Suppressor macrophage treated with lipopolysaccharide for 1 hour (primary cell): Measurements from ENCODE around the gene TANK.
A peak's percentile ranks its signal among the peaks of the same experiment; 100 is the strongest.
"Not testable (repeated sequence)": the region's sequence is repeated elsewhere in the genome, so short reads cannot be mapped to it uniquely, and the experiment has no call there.

Source experiments
- DNase-seq, 3 donors: peaks; one replicate each; pipeline ENCODE4 v3.0.0-alpha.2; 2020 to 2022

TANK gene

GRCh38 chr2:161170377-161170776, 10.1 kb downstream of the TANK start:
- DNase-seq, result no peak

- peak; percentile 59 to 80 (median 78) for DNase-seq
These were observed 11.0 kb downstream of the TANK start for GRCh38 chr2:161170958-161171932.

GRCh38 chr2:161172901-161173540, 12.8 kb downstream of the TANK start:
- DNase-seq, result no peak

- DNase-seq, result no peak
These were observed 13.4 kb downstream of the TANK start for GRCh38 chr2:161173541-161174194.

GRCh38 chr2:161177969-161178368, 17.7 kb downstream of the TANK start:
- no peak for DNase-seq

GRCh38 chr2:161178756-161179155, 18.5 kb downstream of the TANK start:
- DNase-seq, result no peak

GRCh38 chr2:161190050-161190449, 29.8 kb downstream of the TANK start:
- DNase-seq, result no peak

GRCh38 chr2:161195602-161196001, 35.4 kb downstream of the TANK start:
- DNase-seq, result not testable (repeated sequence)

- peak; percentile 7 to 80 (median 65) for DNase-seq
These were observed 39.9 kb downstream of the TANK start for GRCh38 chr2:161199912-161200701.

- DNase-seq, result peak in 2 of 3 donors; percentile 31 to 37
These were observed 44.6 kb downstream of the TANK start for GRCh38 chr2:161204846-161205245.

- DNase-seq, result peak in 1 of 3 donors; percentile 32
These were observed 46.3 kb downstream of the TANK start for GRCh38 chr2:161206471-161207032.

GRCh38 chr2:161207941-161208340, 47.7 kb downstream of the TANK start:
- DNase-seq, result no peak

GRCh38 chr2:161208527-161209139, 48.4 kb downstream of the TANK start:
- peak in 2 of 3 donors; percentile 12 to 45 for DNase-seq

GRCh38 chr2:161209902-161210301, 49.7 kb downstream of the TANK start:
- no peak for DNase-seq

- DNase-seq, result no peak
These were observed 57.5 kb downstream of the TANK start for GRCh38 chr2:161217597-161218185.

GRCh38 chr2:161219211-161219610, 59.0 kb downstream of the TANK start:
- DNase-seq, result no peak

GRCh38 chr2:161223139-161223732, 63.0 kb downstream of the TANK start:
- DNase-seq, result peak; percentile 56 to 71 (median 62)

GRCh38 chr2:161228511-161229240, 68.4 kb downstream of the TANK start:
- DNase-seq, result peak in 1 of 3 donors; percentile 37

- DNase-seq, result no peak
These were observed 70.7 kb downstream of the TANK start for GRCh38 chr2:161230959-161231358.

- DNase-seq, result no peak
These were observed 72.3 kb downstream of the TANK start for GRCh38 chr2:161232571-161232970.
